T-helper 9 cell (primary cell): ENCODE measurements around the gene ITPR3.
"Not testable (repeated sequence)": the region's sequence is repeated elsewhere in the genome, so short reads cannot be mapped to it uniquely, and the experiment has no call there.

ENCODE experiments used
- DNase-seq: peaks from one replicate; pipeline ENCODE4 v3.0.0-alpha.2; 2020

ITPR3 gene

DNA sequence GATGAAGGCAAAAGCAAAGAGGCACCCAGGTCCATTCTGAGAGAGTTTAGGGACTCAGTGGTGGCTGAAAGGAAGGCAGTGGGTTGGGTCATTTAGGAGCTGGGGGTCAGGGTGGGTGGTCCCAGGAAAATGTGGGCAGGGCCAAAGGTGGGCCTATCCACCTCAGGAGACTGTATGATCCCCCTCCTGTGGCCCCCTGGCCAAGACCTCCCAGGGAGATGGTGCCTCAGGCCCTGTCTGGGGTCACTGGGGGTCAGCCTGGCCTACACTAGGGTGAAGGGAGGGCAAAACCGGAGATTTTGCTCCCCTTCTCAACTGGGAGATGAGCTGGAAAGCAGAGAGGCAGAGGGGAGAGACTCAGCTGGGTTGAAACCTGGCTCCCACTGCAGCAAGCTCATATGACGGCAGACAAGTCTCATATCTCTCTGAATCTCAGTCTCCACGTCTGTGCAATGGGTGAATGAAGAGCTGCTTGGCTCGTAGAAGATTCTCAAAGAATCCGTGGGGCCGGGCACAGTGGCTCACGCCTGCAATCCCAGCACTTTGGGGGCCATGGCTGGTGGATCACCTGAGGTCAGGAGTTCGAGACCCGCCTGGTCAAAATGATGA, 29.6 kb upstream of the ITPR3 start:
- DNase-seq: no peak

DNA sequence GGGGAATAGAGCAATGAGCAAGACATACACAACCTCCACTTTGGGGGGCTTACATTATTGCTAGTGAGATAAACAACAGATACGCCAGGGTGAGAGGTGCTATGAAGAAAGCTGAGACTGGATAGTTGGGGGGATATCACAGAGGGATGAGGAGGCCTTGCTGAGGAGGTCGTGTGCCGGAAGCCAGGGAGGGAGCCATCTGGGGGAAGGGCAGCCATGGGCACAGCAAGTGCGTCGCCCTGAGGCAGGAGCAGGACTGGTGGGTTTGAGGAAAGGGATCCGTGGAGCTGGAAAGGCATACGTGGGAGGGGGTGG, 28.9 kb upstream of the ITPR3 start:
- no peak for DNase-seq

- peak; percentile 39 for DNase-seq
These were observed 28.3 kb upstream of the ITPR3 start for GRCh38 chr6:33592595-33593413.

DNA sequence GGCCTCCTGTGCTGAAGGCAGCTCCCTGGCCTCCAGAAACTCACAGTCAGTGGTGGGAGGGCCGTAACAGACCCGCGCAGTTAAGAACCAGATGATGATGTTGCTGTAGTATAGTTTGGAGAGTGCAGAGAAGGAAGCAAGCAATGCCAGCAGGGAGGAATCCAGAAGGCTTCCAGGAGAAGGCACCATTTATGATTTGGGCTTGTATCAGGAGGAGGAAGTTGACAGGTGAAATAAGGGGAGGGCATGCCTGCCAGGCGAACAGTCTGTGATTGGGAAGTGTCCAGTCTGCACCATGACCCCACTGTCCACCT, 27.8 kb upstream of the ITPR3 start:
- no peak for DNase-seq

- DNase-seq: no peak
These were observed 25.9 kb upstream of the ITPR3 start for GRCh38 chr6:33595001-33595846.

GRCh38 chr6:33596894-33597293, 24.2 kb upstream of the ITPR3 start:
- not testable (repeated sequence) for DNase-seq

DNA sequence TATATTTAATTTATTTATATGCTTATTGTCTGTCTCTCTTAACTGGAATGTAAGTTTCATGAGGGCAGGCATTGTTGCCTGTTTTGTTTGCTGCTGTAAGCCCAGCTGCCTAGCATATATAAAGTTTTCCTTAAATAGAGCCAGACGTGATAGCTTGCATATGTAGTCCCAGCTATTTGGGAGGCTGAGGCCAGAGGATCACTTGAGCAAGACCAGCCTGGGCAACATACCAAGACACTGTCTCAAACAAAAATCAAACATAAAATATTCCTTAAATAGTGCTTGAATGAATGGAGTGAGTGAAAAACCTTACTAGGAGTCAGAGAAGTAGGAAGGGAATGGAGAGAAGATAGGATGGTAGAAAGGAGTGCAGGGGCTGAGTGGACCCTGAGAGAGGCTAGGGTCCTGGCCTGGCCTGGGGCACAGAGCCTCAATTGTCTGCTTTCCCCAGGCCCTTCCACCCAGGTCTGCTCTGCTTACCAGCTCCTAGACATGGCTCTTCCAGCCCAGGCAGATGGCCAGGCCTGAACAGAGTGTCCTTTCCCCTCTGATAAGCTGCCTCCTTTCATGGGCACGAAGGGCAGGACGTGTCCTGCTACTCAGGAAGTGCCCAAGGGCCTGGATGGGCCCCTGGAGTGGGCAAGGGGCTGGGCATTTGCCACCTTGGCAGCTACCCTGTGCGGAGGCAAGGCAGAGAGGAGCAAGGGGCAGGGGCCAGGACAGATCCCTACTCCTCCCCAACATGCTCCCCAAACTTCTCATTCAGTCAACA, 23.4 kb upstream of the ITPR3 start:
- DNase-seq: no peak

DNA sequence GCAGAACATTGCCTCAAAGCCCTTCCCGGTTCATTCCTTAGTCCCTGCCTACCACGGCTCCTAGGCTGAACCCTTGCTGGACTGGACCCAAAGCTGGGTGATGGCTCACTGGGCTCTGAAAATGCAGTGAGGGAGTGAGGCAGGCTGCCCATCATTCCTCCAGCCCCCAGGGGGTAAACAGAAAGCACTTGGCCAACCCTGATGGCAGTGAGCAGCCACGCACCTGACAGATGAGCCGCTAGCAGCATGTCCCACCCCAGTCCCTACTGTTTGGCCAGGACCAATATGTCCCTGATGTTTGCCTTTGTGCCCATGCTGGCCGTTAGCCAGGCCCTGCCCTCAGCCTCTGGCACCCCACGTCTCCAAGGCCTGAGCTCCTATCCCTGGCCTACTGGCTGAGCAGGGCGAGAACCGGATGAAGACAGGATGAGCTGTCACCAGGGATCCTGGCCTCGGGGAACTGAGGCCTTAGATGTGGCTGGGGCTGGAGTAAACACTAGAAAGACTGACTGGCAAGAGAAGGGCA, 21.6 kb upstream of the ITPR3 start:
- no peak for DNase-seq

DNA sequence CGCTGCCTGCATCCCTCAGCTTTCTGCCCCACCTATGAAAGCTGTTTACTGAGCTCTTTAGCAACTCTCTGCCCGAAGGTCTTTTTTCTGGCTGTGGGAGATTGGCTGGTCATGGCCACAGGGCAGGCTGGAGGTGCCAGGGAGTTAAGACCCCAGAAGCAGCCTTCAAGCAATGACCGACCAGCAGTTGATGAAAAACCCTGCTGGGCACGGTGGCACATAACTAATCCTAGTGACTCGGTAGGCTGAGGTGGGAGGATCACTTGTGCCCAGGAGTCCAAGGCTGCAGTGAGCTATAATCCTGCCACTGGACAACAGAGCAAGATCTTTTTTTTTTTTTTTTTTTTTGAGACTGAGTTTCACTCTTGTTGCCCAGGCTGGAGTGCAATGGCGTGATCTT, 20.4 kb upstream of the ITPR3 start:
- DNase-seq: no peak

- DNase-seq: no peak
These were observed 18.9 kb upstream of the ITPR3 start for GRCh38 chr6:33602180-33602579.

GRCh38 chr6:33604941-33605854, 15.9 kb upstream of the ITPR3 start:
- DNase-seq: no peak

DNA sequence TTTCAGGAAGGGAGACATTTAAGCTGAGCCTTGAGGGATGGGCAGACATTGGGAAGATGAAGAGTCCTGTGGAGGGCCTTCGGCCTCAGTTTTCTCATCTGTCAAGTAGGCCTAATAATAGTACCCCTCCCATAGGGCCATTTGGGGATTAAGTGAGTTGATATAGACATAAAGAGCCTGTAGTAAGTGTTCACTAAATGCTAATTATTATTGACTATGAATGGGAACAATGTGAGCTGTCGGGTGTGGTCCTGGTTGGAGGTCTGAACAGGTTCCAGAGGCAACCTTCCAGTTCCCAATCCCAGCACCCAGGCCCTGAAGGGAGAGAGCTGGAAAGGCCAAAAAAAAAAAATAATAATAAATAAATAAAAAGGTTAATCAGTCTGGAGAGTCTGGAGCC, 14.5 kb upstream of the ITPR3 start:
- DNase-seq: no peak

DNA sequence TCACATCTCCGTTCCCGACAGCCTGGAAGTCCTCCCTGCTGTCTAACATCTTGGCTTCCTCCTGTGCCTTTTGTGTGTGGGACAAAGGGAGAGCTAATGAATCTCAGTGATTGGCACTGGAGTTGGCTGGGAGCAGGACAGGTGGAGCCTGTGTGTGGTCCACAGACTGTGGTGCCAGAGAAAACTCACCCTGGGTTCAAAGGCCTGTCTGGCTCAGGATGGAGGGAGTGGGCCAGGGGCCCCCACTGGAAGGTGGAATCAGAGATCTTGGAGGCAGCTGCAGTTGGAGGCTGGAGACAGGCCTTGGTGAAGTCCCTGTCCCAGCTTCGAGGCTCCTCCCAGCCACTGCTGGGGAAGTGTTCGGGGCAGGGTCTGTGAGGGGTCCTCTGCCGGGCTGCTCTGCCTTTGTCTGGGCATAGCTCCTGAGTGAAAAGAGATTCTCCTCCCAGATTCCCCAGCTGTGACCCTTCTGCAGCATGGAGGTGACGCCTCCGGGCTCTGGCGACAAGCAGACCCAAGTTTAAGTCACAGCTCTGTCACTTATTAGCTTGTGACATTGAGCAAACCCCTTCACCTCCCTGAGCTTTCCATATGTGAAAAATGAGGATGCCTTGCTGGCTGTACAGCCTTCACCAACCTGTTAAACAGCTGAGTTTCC, 13.9 kb upstream of the ITPR3 start:
- no peak for DNase-seq

DNA sequence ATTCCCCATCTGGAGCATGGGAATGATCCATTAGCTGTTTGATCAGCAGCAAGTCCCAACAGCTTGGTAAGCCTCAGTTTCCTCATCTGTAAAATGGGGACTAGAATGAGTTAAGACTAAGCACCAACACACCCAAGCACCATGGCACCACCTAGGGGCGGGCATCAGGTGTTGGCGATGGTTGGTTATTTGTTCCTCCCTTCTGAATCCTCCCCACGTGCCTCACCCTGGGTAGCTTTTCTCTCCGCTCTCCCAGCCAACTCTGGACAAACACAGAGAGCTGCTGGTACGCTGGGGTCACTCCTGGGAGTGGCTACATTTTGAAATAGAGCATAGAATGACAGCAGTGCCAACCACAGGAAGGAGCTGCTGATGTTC, 13.3 kb upstream of the ITPR3 start:
- no peak for DNase-seq

DNA sequence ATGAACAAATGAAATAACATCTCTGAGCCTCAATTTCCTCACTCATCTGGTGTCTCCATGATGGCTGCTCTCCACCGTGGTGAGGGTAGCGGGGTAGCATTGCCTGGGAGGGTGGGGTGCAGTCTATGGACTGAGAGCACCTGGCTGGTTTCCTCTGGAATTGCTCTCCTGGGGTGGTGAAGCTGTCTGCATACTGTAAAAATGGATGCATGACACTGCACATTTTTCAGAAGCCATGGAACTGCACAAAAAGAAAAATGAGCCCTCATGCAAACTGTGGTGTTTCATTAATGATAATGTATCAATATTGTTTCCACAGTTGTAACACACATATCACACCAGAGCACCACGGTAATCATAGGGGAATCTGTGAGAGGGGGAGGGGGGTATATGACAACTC, 12.1 kb upstream of the ITPR3 start:
- DNase-seq: no peak

GRCh38 chr6:33609528-33609927, 11.6 kb upstream of the ITPR3 start:
- no peak for DNase-seq

GRCh38 chr6:33610067-33610466, 11.1 kb upstream of the ITPR3 start:
- DNase-seq: no peak

- DNase-seq: no peak
These were observed 10.1 kb upstream of the ITPR3 start for GRCh38 chr6:33610779-33611732.

DNA sequence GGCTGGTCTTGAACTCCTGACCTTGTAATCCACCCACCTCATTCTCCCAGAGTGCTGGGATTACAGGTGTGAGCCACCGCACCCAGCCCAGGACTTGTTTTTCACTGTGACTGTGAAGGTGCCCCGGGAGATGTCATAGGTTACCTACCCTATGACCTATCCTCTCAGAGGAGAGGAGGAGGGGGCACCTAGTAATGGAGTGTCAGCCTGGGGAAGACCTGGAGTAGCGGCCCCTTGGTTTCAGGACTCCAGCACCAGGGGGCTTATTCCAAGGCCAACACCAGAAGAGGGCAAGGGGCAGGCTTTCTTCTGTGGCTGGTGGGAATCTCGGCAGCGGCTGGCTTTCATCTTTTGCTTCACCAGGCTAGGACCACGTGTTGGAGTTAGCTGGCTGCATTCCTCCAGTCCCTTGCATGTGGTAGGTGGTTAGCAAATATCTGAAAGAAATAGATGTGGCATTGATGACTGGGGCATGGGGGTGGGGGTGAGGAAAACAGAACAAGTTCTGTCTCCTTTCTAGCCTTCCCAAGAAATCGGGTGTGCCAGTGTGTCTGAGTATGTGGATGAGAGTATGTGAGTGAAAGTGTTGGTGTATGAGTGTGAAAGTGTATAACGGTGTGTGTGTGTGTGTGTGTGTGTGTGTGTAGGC, 7.9 kb upstream of the ITPR3 start:
- no peak for DNase-seq

GRCh38 chr6:33613795-33614168, 7.3 kb upstream of the ITPR3 start:
- DNase-seq: no peak
